Activated naive CD4-positive, alpha-beta T cell treated with anti-CD3 and anti-CD28 coated beads for 36 hours (primary cell): ENCODE data around the gene IL15RA. TPM values are rescaled to one million over a fixed set of nuclear protein-coding genes. Genes with fewer than 3 reads are reported as not detected.
A peak's percentile ranks its signal among the peaks of the same experiment; 100 is the strongest.

Experiments
- CTCF ChIA-PET: fragments of 350-600 bp; sonication (Branson Sonifier 250); formaldehyde crosslinking; loops from one replicate; lab custom pipeline; 2021; ENCODE audit warnings: antibody characterized with exemption; lab: Charles Lee
- DNase-seq: peaks from one replicate; pipeline ENCODE4 v3.0.0-alpha.2; 2020
- H3K27ac Mint-ChIP-seq: one replicate; pipeline ENCODE4 v1.8.0; 2021; ENCODE audit warnings: mild to moderate bottlenecking, mixed read lengths
- H3K27me3 Mint-ChIP-seq: one replicate; pipeline ENCODE4 v1.8.0; 2021; ENCODE audit warnings: low read depth, mixed read lengths
- H3K36me3 Mint-ChIP-seq: one replicate; pipeline ENCODE4 v1.8.0; 2021; ENCODE audit warnings: low read depth, mixed read lengths
- H3K4me1 Mint-ChIP-seq: one replicate; pipeline ENCODE4 v1.8.0; 2021; ENCODE audit warnings: low read depth, mixed read lengths
- H3K4me3 Mint-ChIP-seq: one replicate; pipeline ENCODE4 v1.8.0; 2021; ENCODE audit warnings: mild to moderate bottlenecking, moderate library complexity, mixed read lengths
- H3K9me3 Mint-ChIP-seq: one replicate; pipeline ENCODE4 v1.8.0; 2021; ENCODE audit warnings: mixed read lengths
- intact Hi-C: fragments of 100-400 bp; cut with micrococcal nuclease; formaldehyde crosslinking; loops from one replicate; pipeline ENCODE4 v1.15.1; 2023
- total RNA-seq, 2 experiments: library from RNA; stranded (reverse); gene quantifications; one replicate each; pipeline ENCODE4 v1.2.3, GENCODE V29; 2021

Gene IL15RA
- total RNA-seq, 2 experiments from 2014 or later = 14.7 to 16.3 TPM

- CTCF ChIA-PET = no interaction called here
- DNase-seq = no peak
- Mint-ChIP-seq H3K27me3 (no peaks in the 10 kb centered on the region), H3K4me1 (peaks cover 10% of the 10 kb centered on the region), H3K27ac (no peak overlapping the region), H3K4me3 (peak overlapping the region; percentile 11), H3K36me3 (no peaks in the 10 kb centered on the region), H3K9me3 (no peaks in the 10 kb centered on the region)
- intact Hi-C loops = loop anchor here (10.0 kb wide), 1 partner anchor 449 kb away; no protein-coding TSS in a partner anchor
Observed at GRCh38 chr10:5945561-5946418, 31.6 kb downstream of the IL15RA start.

- intact Hi-C loops = loop anchor here (10.0 kb wide), 1 partner anchor 450 kb away; no protein-coding TSS in a partner anchor
- H3K27me3 Mint-ChIP-seq = no peaks in the 10 kb centered on the region
- no peak overlapping the region for H3K4me3 Mint-ChIP-seq
- no peaks in the 10 kb centered on the region for H3K9me3 Mint-ChIP-seq
- H3K4me1 Mint-ChIP-seq = peaks cover 10% of the 10 kb centered on the region
- CTCF ChIA-PET = no interaction called here
- DNase-seq = no peak
- H3K27ac Mint-ChIP-seq = no peak overlapping the region
- no peaks in the 10 kb centered on the region for H3K36me3 Mint-ChIP-seq
Observed at GRCh38 chr10:5945190-5945509, 32.2 kb downstream of the IL15RA start.

DNA sequence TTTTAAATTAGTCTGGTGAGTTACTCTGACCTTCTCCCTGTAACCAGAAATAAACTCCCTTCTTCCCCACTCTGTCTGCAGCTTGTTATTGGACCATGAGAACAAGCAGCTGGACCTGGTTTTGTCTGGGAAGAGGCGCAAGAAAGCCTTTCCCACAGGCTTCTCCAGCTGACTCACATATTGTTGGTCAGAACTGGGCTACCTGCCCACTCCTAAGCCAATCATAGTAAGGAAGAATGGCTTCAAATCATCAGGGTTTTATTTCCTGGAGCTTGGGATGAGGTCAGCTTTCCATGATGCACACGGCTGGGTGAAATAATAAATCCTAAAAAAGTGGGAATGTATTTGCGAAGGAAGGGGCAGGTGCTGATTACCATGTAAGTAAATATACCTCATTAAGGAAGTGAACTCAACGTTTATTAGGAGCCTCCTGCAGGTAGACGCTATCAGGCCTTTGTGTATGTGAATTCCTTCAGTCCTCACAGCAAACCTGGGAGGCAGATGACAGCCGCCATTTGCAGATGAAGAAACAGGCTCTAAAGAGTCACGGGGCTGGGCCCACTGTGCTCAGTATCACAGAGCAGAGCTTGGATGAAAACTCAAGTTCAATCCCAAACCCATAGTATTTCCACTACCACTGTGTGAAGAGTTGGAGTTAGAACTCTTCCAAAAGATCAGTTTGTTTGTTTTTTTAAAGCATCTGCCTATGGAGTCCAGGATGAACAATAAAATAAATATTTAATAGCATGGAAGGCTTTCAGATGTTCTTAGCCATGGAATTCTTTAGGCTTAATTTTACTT is 32.8 kb downstream of the IL15RA start:
- Mint-ChIP-seq H3K27me3 (no peaks in the 10 kb centered on the region), H3K36me3 (no peaks in the 10 kb centered on the region), H3K9me3 (no peaks in the 10 kb centered on the region), H3K4me3 (no peak overlapping the region), H3K4me1 (peaks cover 10% of the 10 kb centered on the region), H3K27ac (no peak overlapping the region)
- CTCF ChIA-PET = no interaction called here
- intact Hi-C loops = loop anchor here (10.0 kb wide), 1 partner anchor 450 kb away; no protein-coding TSS in a partner anchor
- DNase-seq = no peak

DNA sequence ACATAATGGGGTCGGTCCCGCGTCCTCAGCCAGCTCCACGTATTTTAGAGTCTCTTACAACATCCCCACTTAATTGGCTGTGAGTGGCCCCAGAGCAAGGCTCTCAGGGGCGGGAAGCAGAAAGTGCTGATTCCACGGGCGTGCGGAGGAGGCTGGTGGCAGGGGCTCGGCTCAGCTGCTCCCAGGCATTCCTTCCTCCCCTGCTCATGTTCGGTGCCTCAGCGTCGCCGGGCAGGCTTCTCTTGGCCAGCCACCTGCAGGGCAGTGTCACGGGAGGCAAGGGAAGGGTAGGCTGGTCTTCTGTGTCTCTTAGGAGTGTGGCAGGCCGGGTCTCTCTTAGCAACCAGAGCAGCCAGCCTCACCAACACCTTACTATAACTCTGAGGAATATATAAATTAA is 33.8 kb downstream of the IL15RA start:
- Mint-ChIP-seq H3K9me3 (no peaks in the 10 kb centered on the region), H3K27ac (no peak overlapping the region), H3K4me1 (peaks cover 10% of the 10 kb centered on the region), H3K4me3 (no peak overlapping the region), H3K27me3 (no peaks in the 10 kb centered on the region), H3K36me3 (no peaks in the 10 kb centered on the region)
- CTCF ChIA-PET = no interaction called here
- intact Hi-C loops = loop anchor here (10.0 kb wide), 1 partner anchor 451 kb away; no protein-coding TSS in a partner anchor
- DNase-seq = no peak

- no peak for DNase-seq
Observed at GRCh38 chr10:5942474-5942873, 34.9 kb downstream of the IL15RA start.

DNA sequence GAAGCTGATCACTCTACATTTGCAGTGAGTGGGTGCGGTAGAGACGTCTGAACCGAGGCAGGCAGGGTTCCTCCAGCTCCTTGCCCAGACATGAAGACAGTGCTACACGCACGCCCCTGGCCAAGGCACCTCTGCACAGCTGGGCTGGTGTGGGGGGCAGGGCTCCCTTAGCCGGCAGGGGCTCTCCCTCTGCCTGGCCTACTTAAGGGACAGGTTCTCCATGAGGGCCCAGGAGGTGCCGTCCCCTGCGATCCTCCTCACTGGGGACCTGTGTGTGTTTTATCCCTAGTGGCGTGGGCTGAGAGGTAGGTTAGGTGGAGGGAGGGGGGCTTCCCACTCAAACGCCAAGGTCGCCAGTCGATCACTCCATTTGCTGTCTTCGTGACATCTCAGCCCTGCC is 35.3 kb downstream of the IL15RA start:
- CTCF ChIA-PET = no interaction called here
- no peaks in the 10 kb centered on the region for H3K9me3 Mint-ChIP-seq
- no peak overlapping the region for H3K27ac Mint-ChIP-seq
- H3K36me3 Mint-ChIP-seq = no peaks in the 10 kb centered on the region
- no peak for DNase-seq
- peaks cover 10% of the 10 kb centered on the region for H3K4me1 Mint-ChIP-seq
- no peaks in the 10 kb centered on the region for H3K27me3 Mint-ChIP-seq
- H3K4me3 Mint-ChIP-seq = no peak overlapping the region
- intact Hi-C loops = loop anchor here (10.0 kb wide), 1 partner anchor 453 kb away; no protein-coding TSS in a partner anchor

More at GRCh38 chr10:5942474-5942873, 34.9 kb downstream of the IL15RA start:
- intact Hi-C loops = loop anchor here (10.0 kb wide), 1 partner anchor 452 kb away; no protein-coding TSS in a partner anchor
- H3K36me3 Mint-ChIP-seq = no peaks in the 10 kb centered on the region
- CTCF ChIA-PET = no interaction called here
- no peaks in the 10 kb centered on the region for H3K9me3 Mint-ChIP-seq
- no peak overlapping the region for H3K4me3 Mint-ChIP-seq
- H3K27me3 Mint-ChIP-seq = no peaks in the 10 kb centered on the region
- peaks cover 10% of the 10 kb centered on the region for H3K4me1 Mint-ChIP-seq
- no peak overlapping the region for H3K27ac Mint-ChIP-seq

- H3K4me1 Mint-ChIP-seq = peaks cover 10% of the 10 kb centered on the region
- no peak overlapping the region for H3K27ac Mint-ChIP-seq
- DNase-seq = no peak
- CTCF ChIA-PET = no interaction called here
- no peaks in the 10 kb centered on the region for H3K27me3 Mint-ChIP-seq
- intact Hi-C loops = loop anchor here (10.0 kb wide), 1 partner anchor 453 kb away; no protein-coding TSS in a partner anchor
- no peaks in the 10 kb centered on the region for H3K9me3 Mint-ChIP-seq
- peaks cover under 1% of the 10 kb centered on the region for H3K36me3 Mint-ChIP-seq
- no peak overlapping the region for H3K4me3 Mint-ChIP-seq
Observed at GRCh38 chr10:5941579-5941978, 35.8 kb downstream of the IL15RA start.

DNA sequence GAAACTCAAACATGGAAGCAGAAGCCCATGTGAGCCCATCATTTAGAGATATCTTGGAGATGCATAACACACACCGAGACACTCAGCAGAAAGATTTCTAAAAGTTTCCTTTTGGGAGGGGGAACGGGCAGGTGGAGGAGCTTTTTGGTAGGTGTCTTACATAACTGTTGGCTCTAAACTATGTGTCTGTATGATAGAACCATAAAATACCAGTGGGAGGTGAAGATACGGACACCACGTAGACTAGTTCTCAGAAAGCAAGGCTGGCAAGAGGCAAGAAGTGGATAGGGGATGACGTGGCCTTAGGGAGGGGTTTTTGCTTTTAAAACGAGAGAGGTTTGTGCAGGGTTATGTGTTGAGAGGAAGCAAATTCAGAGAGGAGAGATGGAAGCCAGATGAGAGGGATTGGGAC is 36.5 kb downstream of the IL15RA start:
- Mint-ChIP-seq H3K4me1 (peaks cover 5% of the 10 kb centered on the region), H3K36me3 (peaks cover 3% of the 10 kb centered on the region), H3K9me3 (no peaks in the 10 kb centered on the region), H3K4me3 (no peak overlapping the region), H3K27me3 (no peaks in the 10 kb centered on the region), H3K27ac (no peak overlapping the region)
- intact Hi-C loops = loop anchor here (10.0 kb wide), 1 partner anchor 454 kb away; no protein-coding TSS in a partner anchor
- CTCF ChIA-PET = no interaction called here
- DNase-seq = no peak

- CTCF ChIA-PET = interaction anchor here (0.9 kb wide), 1 partner anchor 55 kb away, joined by 3 read pairs; no protein-coding TSS in a partner anchor
- peaks cover 3% of the 10 kb centered on the region for H3K36me3 Mint-ChIP-seq
Observed at GRCh38 chr10:5938291-5938690, 39.1 kb downstream of the IL15RA start.

DNA sequence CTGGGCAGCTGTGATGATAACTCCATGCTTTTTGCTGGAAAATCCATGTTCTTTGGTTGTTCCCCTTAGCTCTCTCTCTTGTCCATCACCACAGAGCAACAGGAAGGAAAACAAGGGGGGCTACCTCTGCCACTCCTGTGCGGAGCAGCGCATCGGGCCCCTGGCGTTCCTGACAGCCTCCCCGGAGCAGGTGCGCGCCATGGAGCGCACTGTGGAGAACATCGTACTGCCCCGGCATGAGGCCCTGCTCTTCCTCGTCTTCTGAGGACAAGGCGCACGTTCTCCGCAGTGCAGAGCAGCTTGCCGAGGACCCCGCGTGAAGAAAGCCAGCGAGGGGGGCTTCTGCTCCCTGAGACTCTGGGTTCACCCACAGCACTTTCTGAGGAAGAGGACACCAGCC is 40.3 kb downstream of the IL15RA start:
- no peaks in the 10 kb centered on the region for H3K4me1 Mint-ChIP-seq
- CTCF ChIA-PET = no interaction called here
- no peaks in the 10 kb centered on the region for H3K9me3 Mint-ChIP-seq
- intact Hi-C loops = no loop called here
- DNase-seq = no peak
- H3K36me3 Mint-ChIP-seq = peaks cover 3% of the 10 kb centered on the region
- H3K27ac Mint-ChIP-seq = no peak overlapping the region
- H3K27me3 Mint-ChIP-seq = no peaks in the 10 kb centered on the region
- no peak overlapping the region for H3K4me3 Mint-ChIP-seq

More at GRCh38 chr10:5938291-5938690, 39.1 kb downstream of the IL15RA start:
- no peaks in the 10 kb centered on the region for H3K27me3 Mint-ChIP-seq
- H3K9me3 Mint-ChIP-seq = no peaks in the 10 kb centered on the region
- no peak overlapping the region for H3K4me3 Mint-ChIP-seq
- no peak for DNase-seq
- intact Hi-C loops = no loop called here
- H3K4me1 Mint-ChIP-seq = no peaks in the 10 kb centered on the region
- H3K27ac Mint-ChIP-seq = no peak overlapping the region

DNA sequence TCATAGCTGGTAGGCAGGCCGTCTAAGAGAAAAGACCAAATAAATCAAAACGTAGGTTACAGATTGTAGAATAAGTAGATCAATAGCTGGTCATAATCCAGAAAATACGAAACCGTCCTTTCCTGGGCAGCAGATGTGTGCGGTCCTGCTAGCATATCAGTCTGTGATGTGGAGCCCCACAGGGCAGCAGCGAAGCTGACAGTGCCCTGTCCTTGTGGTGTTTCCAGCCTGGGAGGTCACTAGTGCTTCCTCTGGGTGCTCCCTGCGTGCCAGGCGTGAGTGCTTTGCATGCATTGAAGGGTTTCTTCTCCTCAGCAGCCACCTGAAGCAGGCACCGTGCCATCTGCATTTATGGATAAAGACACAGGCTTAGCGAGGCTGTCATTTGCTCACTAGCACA is 41.7 kb downstream of the IL15RA start:
- Mint-ChIP-seq H3K4me3 (no peak overlapping the region), H3K27ac (no peak overlapping the region), H3K9me3 (no peaks in the 10 kb centered on the region), H3K36me3 (peaks cover 7% of the 10 kb centered on the region), H3K27me3 (no peaks in the 10 kb centered on the region), H3K4me1 (no peaks in the 10 kb centered on the region)
- intact Hi-C loops = no loop called here
- CTCF ChIA-PET = no interaction called here
- no peak for DNase-seq

GRCh38 chr10:5933909-5934546 is 43.3 kb downstream of the IL15RA start:
- H3K36me3 Mint-ChIP-seq = peaks cover 10% of the 10 kb centered on the region
- H3K4me1 Mint-ChIP-seq = no peaks in the 10 kb centered on the region
- intact Hi-C loops = no loop called here
- H3K9me3 Mint-ChIP-seq = no peaks in the 10 kb centered on the region
- CTCF ChIA-PET = no interaction called here
- H3K27me3 Mint-ChIP-seq = no peaks in the 10 kb centered on the region
- H3K4me3 Mint-ChIP-seq = no peak overlapping the region
- H3K27ac Mint-ChIP-seq = no peak overlapping the region
- no peak for DNase-seq
